HCT116 (cell line): ENCODE data around the gene SULT1A2. TPM values are rescaled to one million over a fixed set of nuclear protein-coding genes. Genes with fewer than 3 reads are reported as not detected.

Experiments
- ATAC-seq: fragments of 200-7000 bp; cut with Tn5 transposase; 2 replicates; pipeline ENCODE4 v1.9.1; 2020; ENCODE audit warnings: mild to moderate bottlenecking, moderate library complexity
- BruUV-seq: library from RNA; stranded (reverse); fragments of 400-500 nt; replicated peaks from 2 replicates; lab custom pipeline; 2021; lab: Mats Ljungman, UMichigan
- CTCF ChIA-PET: fragments of 300-600 bp; sonication (Branson Sonifier 250); formaldehyde crosslinking; loops from one replicate; lab custom pipeline; 2021; ENCODE audit warnings: antibody characterized with exemption; lab: Charles Lee
- POLR2A ChIA-PET: fragments of 300-600, 350-600 bp; sonication (Branson Sonifier 250); formaldehyde crosslinking; loops from one replicate; lab custom pipeline; 2021; ENCODE audit warnings: antibody characterized with exemption; lab: Charles Lee
- RAD21 ChIA-PET, 2 experiments: fragments of 300-600 bp; sonication (Branson Sonifier 250); formaldehyde crosslinking; loops; one replicate each; lab custom pipeline; 2023; ENCODE audit warnings: low total read pairs in 2 of 2; ENCODE audit not compliant: uncharacterized antibody in 2 of 2, unreplicated experiment in 2 of 2, low non-redundant PET in 1 of 2; lab: Charles Lee
- DNase-seq: peaks from one replicate; pipeline ENCODE4 v3.0.0-alpha.2; 2010; ENCODE audit warnings: low read depth, low spot score
- H2AFZ ChIP-seq: fragments of 200-600 bp; shearing (Covaris generic), sonication (generic); 2 replicates; pipeline ENCODE4 v1.6.1; 2017; ENCODE audit warnings: low read depth, mixed run types, mixed read lengths, antibody characterized with exemption, low read length; ENCODE audit not compliant: poor library complexity, severe bottlenecking
- H3K27ac ChIP-seq: 2 replicates; pipeline ENCODE4 v1.5.1; 2012; ENCODE audit warnings: low read depth, low read length
- H3K27me3 ChIP-seq: fragments of 200-600 bp; sonication (generic); 2 replicates; pipeline ENCODE4 v1.6.1; 2016; ENCODE audit warnings: mixed run types, low read length, mixed read lengths; ENCODE audit not compliant: insufficient read depth
- H3K36me3 ChIP-seq, 2 experiments: fragments of 200-500 bp in 1 of 2; fragments of 200-600 bp in 1 of 2; sonication (Bioruptor generic) in 1 of 2; sonication (generic) in 1 of 2; 2 replicates each; pipeline versions ENCODE4 v1.5.1 to v1.6.1; 2014 to 2016; ENCODE audit warnings: low read length in 2 of 2, inconsistent platforms in 1 of 2, mixed read lengths in 1 of 2, mixed run types in 1 of 2; ENCODE audit not compliant: insufficient read depth in 2 of 2, control insufficient read depth in 1 of 2
- H3K4me1 ChIP-seq, 2 experiments: fragments of 200-600 bp in 1 of 2; sonication (generic) in 1 of 2; 2 replicates each; pipeline versions ENCODE4 v1.5.1 to v1.6.1; 2012 to 2017; ENCODE audit warnings: low read length in 2 of 2, inconsistent platforms in 1 of 2, mild to moderate bottlenecking in 1 of 2, mixed read lengths in 1 of 2, mixed run types in 1 of 2, moderate library complexity in 1 of 2; ENCODE audit not compliant: insufficient read depth in 2 of 2, control insufficient read depth in 1 of 2
- H3K4me2 ChIP-seq: fragments of 200-600 bp; sonication (generic); 2 replicates; pipeline ENCODE4 v1.6.1; 2017; ENCODE audit warnings: mixed run types, low read length, mixed read lengths
- H3K4me3 ChIP-seq, 2 experiments: fragments of 200-600 bp in 1 of 2; sonication (generic) in 1 of 2; replicated peaks in 1 of 2; 2 replicates each; pipeline ENCODE4 v1.5.1; 2011 to 2016; ENCODE audit warnings: low read length in 2 of 2, control low read depth in 1 of 2, low read depth in 1 of 2, mild to moderate bottlenecking in 1 of 2, mixed read lengths in 1 of 2, mixed run types in 1 of 2
- H3K79me2 ChIP-seq: fragments of 200-600 bp; sonication (generic); 2 replicates; pipeline ENCODE4 v1.6.1; 2017; ENCODE audit warnings: mild to moderate bottlenecking, mixed run types, low read length, moderate library complexity, mixed read lengths; ENCODE audit not compliant: insufficient read depth
- H3K9ac ChIP-seq: fragments of 200-600 bp; sonication (generic); 2 replicates; pipeline ENCODE4 v1.6.1; 2016; ENCODE audit warnings: low read length, mixed read lengths
- H3K9me2 ChIP-seq: fragments of 200-600 bp; sonication (generic), shearing (Covaris generic); 2 replicates; pipeline ENCODE4 v1.6.1; 2017; ENCODE audit warnings: mixed run types, mild to moderate bottlenecking, moderate library complexity; ENCODE audit not compliant: insufficient read depth
- H3K9me3 ChIP-seq, 2 experiments: fragments of 200-500 bp in 1 of 2; fragments of 200-600 bp in 1 of 2; sonication (Bioruptor generic) in 1 of 2; sonication (generic) in 1 of 2; 2 replicates each; pipeline ENCODE4 v1.6.1; 2014 to 2017; ENCODE audit warnings: low read length in 2 of 2, mixed read lengths in 2 of 2, inconsistent platforms in 1 of 2, low read depth in 1 of 2, mild to moderate bottlenecking in 1 of 2, mixed run types in 1 of 2, moderate library complexity in 1 of 2; ENCODE audit not compliant: control insufficient read depth in 1 of 2, insufficient read depth in 1 of 2
- H4K20me1 ChIP-seq: fragments of 200-600 bp; sonication (generic), shearing (Covaris generic); 2 replicates; pipeline ENCODE4 v1.6.1; 2017; ENCODE audit warnings: mixed run types, mild to moderate bottlenecking, moderate library complexity; ENCODE audit not compliant: insufficient read depth
- CBX3 ChIP-seq: IDR thresholded peaks from 2 replicates; pipeline ENCODE4 v1.6.1; 2012; ENCODE audit warnings: low read depth
- CEBPB ChIP-seq: IDR thresholded peaks from 2 replicates; pipeline ENCODE4 v1.6.1; 2012; ENCODE audit warnings: low read depth
- EGR1 ChIP-seq: IDR thresholded peaks from 2 replicates; pipeline ENCODE4 v1.6.1; 2012; ENCODE audit warnings: low read depth
- EZH2 ChIP-seq: fragments of 200-600 bp; sonication (generic); IDR thresholded peaks from 2 replicates; pipeline ENCODE4 v1.6.1; 2017; ENCODE audit warnings: antibody characterized with exemption, mixed run types
- EZH2phosphoT487 ChIP-seq: fragments of 200-600 bp; IDR thresholded peaks from 2 replicates; pipeline ENCODE4 v1.6.1; 2018; ENCODE audit warnings: antibody characterized with exemption, borderline replicate concordance
- FOSL1 ChIP-seq: IDR thresholded peaks from 2 replicates; pipeline ENCODE4 v1.6.1; 2012; ENCODE audit warnings: low read depth
- POLR2A ChIP-seq: IDR thresholded peaks from 2 replicates; pipeline ENCODE4 v1.7.0; 2011; ENCODE audit warnings: borderline replicate concordance; ENCODE audit not compliant: insufficient read depth, insufficient read length; ENCODE audit errors: extremely low read depth
- RAD21 ChIP-seq: IDR thresholded peaks from 2 replicates; pipeline ENCODE4 v1.6.1; 2012; ENCODE audit warnings: low read depth, mild to moderate bottlenecking
- SIN3A ChIP-seq: IDR thresholded peaks from 2 replicates; pipeline ENCODE4 v1.6.1; 2012; ENCODE audit warnings: low read depth
- SRF ChIP-seq: IDR thresholded peaks from 2 replicates; pipeline ENCODE4 v1.6.1; 2012; ENCODE audit warnings: low read depth
- TCF7L2 ChIP-seq: IDR thresholded peaks from 2 replicates; pipeline ENCODE4 v1.7.0; 2011; ENCODE audit warnings: borderline replicate concordance, inconsistent platforms; ENCODE audit not compliant: insufficient read depth, insufficient read length; ENCODE audit errors: extremely low read depth
- YY1 ChIP-seq: IDR thresholded peaks from 2 replicates; pipeline ENCODE4 v1.6.1; 2011; ENCODE audit warnings: low read length, low read depth, moderate library complexity, mild to moderate bottlenecking; ENCODE audit not compliant: insufficient replicate concordance; ENCODE audit errors: extremely low read depth
- ZNF274 ChIP-seq: fragments of 200-500 bp; sonication (Bioruptor generic); IDR thresholded peaks from 2 replicates; pipeline ENCODE4 v1.6.1; 2014; ENCODE audit warnings: mild to moderate bottlenecking, low read depth, low read length, inconsistent platforms
- intact Hi-C: fragments of 100-400 bp; cut with micrococcal nuclease; formaldehyde crosslinking; loops from 2 replicates; pipeline ENCODE4 v1.10.0; 2022
- total RNA-seq: library from RNA; stranded (reverse); gene quantifications from one replicate; pipeline ENCODE4 v1.2.1, GENCODE V29; 2021; ENCODE audit not compliant: unreplicated experiment
- TF ChIP-seq, protein P1 (sequence below), 3 experiments: fragments of 200-600 bp in 1 of 3; sonication (generic) in 1 of 3; IDR thresholded peaks in 2 of 3; conservative IDR thresholded peaks in 1 of 3; 2 replicates each; pipeline ENCODE4 v1.5.1; 2012 to 2017; ENCODE audit warnings: low read depth in 2 of 3, low read length in 2 of 3, antibody characterized with exemption in 1 of 3, borderline replicate concordance in 1 of 3, control low read depth in 1 of 3, mild to moderate bottlenecking in 1 of 3, mixed read lengths in 1 of 3, mixed run types in 1 of 3, moderate library complexity in 1 of 3; ENCODE audit not compliant: insufficient read depth in 1 of 3
- TF ChIP-seq, protein P2 (sequence below): IDR thresholded peaks from 2 replicates; pipeline ENCODE4 v1.6.1; 2012
- TF ChIP-seq, protein P3 (sequence below): IDR thresholded peaks from 2 replicates; pipeline ENCODE4 v1.6.1; 2012
- TF ChIP-seq, protein P4 (sequence below): IDR thresholded peaks from 2 replicates; pipeline ENCODE4 v1.6.1; 2011; ENCODE audit warnings: mild to moderate bottlenecking, low read length, moderate library complexity; ENCODE audit not compliant: insufficient replicate concordance; ENCODE audit errors: extremely low read depth

The SULT1A2 gene
- total RNA-seq, 1 experiment from 2014 or later, result 1.9 TPM

DNA sequence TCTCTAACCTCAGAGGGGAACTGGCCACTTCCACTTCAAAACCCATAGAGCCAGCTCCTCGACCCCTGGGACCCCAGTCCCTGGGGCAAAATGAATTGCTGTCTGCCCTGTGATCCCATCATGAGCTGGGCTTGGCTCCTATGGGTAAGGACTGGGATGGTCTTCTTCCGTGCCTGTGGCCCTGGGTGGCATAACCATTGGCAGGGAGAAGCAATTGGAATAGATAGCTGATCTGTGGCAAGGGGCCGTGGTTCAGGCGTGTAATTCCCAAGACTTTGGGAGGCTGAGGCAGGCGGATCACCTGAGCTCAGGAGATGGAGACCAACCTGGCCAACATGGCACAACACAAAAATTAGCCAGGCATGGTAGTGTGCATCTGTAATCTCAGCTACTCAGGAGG, 4.3 kb downstream of the SULT1A2 start:
- ChIA-PET RAD21 (no interaction called here), POLR2A (no interaction called here), CTCF (no interaction called here)
- H3K79me2 ChIP-seq, result no peaks in the 10 kb centered on the region
- no peak overlapping the region for H3K4me2 ChIP-seq
- no peak overlapping the region for H3K9ac ChIP-seq
- DNase-seq, result no peak
- no peaks in the 10 kb centered on the region for H3K9me3 ChIP-seq
- H3K4me1 ChIP-seq, result peaks cover 14 to 17% of the 10 kb centered on the region in 2 experiments
- H3K27ac ChIP-seq, result no peak overlapping the region
- intact Hi-C loops, result no loop called here
- BruUV-seq, result no TSS peak
- TF ChIP-seq, protein P1, sequence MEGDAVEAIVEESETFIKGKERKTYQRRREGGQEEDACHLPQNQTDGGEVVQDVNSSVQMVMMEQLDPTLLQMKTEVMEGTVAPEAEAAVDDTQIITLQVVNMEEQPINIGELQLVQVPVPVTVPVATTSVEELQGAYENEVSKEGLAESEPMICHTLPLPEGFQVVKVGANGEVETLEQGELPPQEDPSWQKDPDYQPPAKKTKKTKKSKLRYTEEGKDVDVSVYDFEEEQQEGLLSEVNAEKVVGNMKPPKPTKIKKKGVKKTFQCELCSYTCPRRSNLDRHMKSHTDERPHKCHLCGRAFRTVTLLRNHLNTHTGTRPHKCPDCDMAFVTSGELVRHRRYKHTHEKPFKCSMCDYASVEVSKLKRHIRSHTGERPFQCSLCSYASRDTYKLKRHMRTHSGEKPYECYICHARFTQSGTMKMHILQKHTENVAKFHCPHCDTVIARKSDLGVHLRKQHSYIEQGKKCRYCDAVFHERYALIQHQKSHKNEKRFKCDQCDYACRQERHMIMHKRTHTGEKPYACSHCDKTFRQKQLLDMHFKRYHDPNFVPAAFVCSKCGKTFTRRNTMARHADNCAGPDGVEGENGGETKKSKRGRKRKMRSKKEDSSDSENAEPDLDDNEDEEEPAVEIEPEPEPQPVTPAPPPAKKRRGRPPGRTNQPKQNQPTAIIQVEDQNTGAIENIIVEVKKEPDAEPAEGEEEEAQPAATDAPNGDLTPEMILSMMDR (IDR thresholded peaks at IDR 0.05 in 2 of 3, conservative IDR thresholded peaks at IDR 0.05 in 1 of 3; ENCODE audit: borderline replicate concordance in 1 of 3, insufficient read depth in 1 of 3, low read depth in 2 of 3, low read length in 2 of 3), result no peak
- TF ChIP-seq SIN3A, result no peak
- TF ChIP-seq YY1, result no peak
- TF ChIP-seq POLR2A, result no peak
- TF ChIP-seq FOSL1, result no peak
- TF ChIP-seq, protein P2, sequence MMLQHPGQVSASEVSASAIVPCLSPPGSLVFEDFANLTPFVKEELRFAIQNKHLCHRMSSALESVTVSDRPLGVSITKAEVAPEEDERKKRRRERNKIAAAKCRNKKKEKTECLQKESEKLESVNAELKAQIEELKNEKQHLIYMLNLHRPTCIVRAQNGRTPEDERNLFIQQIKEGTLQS, result no peak
- TF ChIP-seq CEBPB, result no peak
- no peak for TF ChIP-seq EGR1
- TF ChIP-seq EZH2, result no peak
- TF ChIP-seq, protein P3, sequence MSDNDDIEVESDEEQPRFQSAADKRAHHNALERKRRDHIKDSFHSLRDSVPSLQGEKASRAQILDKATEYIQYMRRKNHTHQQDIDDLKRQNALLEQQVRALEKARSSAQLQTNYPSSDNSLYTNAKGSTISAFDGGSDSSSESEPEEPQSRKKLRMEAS, result no peak
- TF ChIP-seq CBX3, result no peak
- no peak for TF ChIP-seq ZNF274
- no peak for TF ChIP-seq TCF7L2
- no peak for TF ChIP-seq SRF
- TF ChIP-seq RAD21, result no peak
- TF ChIP-seq, protein P4, sequence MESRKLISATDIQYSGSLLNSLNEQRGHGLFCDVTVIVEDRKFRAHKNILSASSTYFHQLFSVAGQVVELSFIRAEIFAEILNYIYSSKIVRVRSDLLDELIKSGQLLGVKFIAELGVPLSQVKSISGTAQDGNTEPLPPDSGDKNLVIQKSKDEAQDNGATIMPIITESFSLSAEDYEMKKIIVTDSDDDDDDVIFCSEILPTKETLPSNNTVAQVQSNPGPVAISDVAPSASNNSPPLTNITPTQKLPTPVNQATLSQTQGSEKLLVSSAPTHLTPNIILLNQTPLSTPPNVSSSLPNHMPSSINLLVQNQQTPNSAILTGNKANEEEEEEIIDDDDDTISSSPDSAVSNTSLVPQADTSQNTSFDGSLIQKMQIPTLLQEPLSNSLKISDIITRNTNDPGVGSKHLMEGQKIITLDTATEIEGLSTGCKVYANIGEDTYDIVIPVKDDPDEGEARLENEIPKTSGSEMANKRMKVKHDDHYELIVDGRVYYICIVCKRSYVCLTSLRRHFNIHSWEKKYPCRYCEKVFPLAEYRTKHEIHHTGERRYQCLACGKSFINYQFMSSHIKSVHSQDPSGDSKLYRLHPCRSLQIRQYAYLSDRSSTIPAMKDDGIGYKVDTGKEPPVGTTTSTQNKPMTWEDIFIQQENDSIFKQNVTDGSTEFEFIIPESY, result no peak
- TF ChIP-seq EZH2phosphoT487, result no peak
- no peak overlapping the region for H2AFZ ChIP-seq
- no peaks in the 10 kb centered on the region for H4K20me1 ChIP-seq
- peaks cover 0 to 3% of the 10 kb centered on the region in 2 experiments; a peak in 1 of 4 replicates for H3K36me3 ChIP-seq
- ATAC-seq, result no peak
- H3K9me2 ChIP-seq, result no peaks in the 10 kb centered on the region
- H3K27me3 ChIP-seq, result no peaks in the 10 kb centered on the region
- H3K4me3 ChIP-seq, result no peak overlapping the region
